ENCODE data around the gene STXBP6. TPM values are rescaled to one million over a fixed set of nuclear protein-coding genes. Genes with fewer than 3 reads are reported as not detected.

The STXBP6 gene
- total RNA-seq, 4 donors from 2014 or later, result 4.4 to 19.9 (median 8.2) TPM

GRCh38 chr14:24999157-24999556 is 50.8 kb downstream of the STXBP6 start:
- no peak for DNase-seq (ENCODE audit: low spot score)
- TF ChIP-seq CTCF (IDR thresholded peaks at IDR 0.05), result no peak
- no peak for ATAC-seq (ENCODE audit: low FRiP score)

- DNase-seq (ENCODE audit: low spot score) (no peak), ATAC-seq (ENCODE audit: low FRiP score) (no peak)
- no peak for TF ChIP-seq CTCF (IDR thresholded peaks at IDR 0.05)
Measured at GRCh38 chr14:24996930-24997725, 52.8 kb downstream of the STXBP6 start.

GRCh38 chr14:24995016-24995415 is 54.9 kb downstream of the STXBP6 start:
- no peak for ATAC-seq (ENCODE audit: low FRiP score)
- no peak for DNase-seq (ENCODE audit: low spot score)
- no peak for TF ChIP-seq CTCF (IDR thresholded peaks at IDR 0.05)

- ATAC-seq (ENCODE audit: low FRiP score) (no peak), DNase-seq (ENCODE audit: low spot score) (no peak)
- no peak for TF ChIP-seq CTCF (IDR thresholded peaks at IDR 0.05)
Measured at GRCh38 chr14:24993631-24994030, 56.3 kb downstream of the STXBP6 start.

- no peak for DNase-seq (ENCODE audit: low spot score)
- TF ChIP-seq CTCF (IDR thresholded peaks at IDR 0.05), result no peak
- ATAC-seq (ENCODE audit: low FRiP score), result no peak
Measured at GRCh38 chr14:24992624-24993360, 57.2 kb downstream of the STXBP6 start.

GRCh38 chr14:24991821-24992220 is 58.1 kb downstream of the STXBP6 start:
- no peak for ATAC-seq (ENCODE audit: low FRiP score)
- no peak for DNase-seq (ENCODE audit: low spot score)

More at GRCh38 chr14:24991821-24992220, 58.1 kb downstream of the STXBP6 start:
- TF ChIP-seq CTCF (IDR thresholded peaks at IDR 0.05), result no peak
